LoVo (cell line): ENCODE measurements around the gene C17orf50.
A peak's percentile ranks its signal among the peaks of the same experiment; 100 is the strongest.
"Not testable (repeated sequence)": the region's sequence is repeated elsewhere in the genome, so short reads cannot be mapped to it uniquely, and the experiment has no call there.

Experiments used
- DNase-seq: peaks from one replicate; pipeline ENCODE4 v3.0.0-alpha.2; 2016; ENCODE audit warnings: low spot score

The C17orf50 gene

DNA sequence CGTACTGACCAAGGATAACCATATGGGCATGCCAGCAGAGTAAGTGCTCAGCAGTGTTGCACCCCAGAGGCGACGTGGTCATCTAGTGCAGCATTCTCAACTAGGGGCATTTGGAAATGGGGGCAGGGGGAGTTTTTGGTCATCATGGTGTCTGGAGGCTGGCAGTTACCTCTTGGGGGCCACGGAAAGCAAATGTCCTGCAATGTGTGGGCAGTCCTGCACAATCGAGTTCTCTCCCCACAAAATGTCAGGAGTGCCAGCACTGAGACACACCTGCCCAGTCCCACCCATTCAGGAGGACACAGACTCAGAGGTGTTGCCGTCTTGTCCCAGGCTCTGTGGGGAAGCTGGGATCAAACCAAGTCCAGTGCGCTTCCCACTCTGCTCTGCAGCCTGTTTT is 26.3 kb upstream of the C17orf50 start:
- no peak for DNase-seq

GRCh38 chr17:35735036-35735805 is 25.5 kb upstream of the C17orf50 start:
- DNase-seq, result no peak

GRCh38 chr17:35736236-35736635 is 24.5 kb upstream of the C17orf50 start:
- DNase-seq, result no peak

- DNase-seq, result no peak
Measured at GRCh38 chr17:35738519-35739133, 22.1 kb upstream of the C17orf50 start.

DNA sequence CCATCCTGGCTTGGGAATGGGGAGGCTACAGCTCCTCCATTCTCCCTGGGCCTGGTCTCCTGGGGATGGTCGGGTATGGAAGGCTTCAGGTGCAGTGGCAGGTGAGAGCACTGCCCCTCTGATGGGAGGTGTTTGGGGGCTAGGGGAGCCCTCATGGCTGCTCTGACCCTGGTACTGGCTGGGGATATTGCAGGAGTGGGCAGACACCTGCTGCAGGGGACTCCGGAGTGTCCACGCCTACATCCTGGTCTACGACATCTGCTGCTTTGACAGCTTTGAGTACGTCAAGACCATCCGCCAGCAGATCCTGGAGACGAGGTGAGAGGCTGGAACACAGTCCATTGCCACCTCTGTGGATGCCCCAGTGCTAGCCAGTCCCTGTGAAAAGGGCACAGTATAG is 20.5 kb upstream of the C17orf50 start:
- DNase-seq, result no peak

- DNase-seq, result no peak
Measured at GRCh38 chr17:35740997-35741931, 19.4 kb upstream of the C17orf50 start.

DNA sequence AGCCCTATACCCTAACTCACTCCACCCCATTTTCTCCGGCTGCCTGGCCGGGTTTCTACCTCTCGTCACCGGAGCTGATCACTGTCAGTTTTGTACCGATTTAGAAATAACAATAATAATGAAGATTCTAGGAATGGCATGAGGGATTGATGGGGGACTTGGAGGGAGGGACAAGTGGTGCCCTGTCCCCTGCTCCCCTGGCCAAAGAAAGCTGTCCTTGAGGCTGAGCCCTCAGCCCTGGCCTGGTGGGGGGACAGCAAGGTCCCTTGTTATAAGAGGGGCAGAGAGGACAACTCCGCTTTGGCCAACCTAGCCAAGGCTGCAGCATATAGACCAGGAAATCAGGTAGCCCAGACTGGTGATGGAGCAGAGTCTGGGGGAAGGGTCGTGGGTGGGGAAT is 18.2 kb upstream of the C17orf50 start:
- DNase-seq, result no peak

DNA sequence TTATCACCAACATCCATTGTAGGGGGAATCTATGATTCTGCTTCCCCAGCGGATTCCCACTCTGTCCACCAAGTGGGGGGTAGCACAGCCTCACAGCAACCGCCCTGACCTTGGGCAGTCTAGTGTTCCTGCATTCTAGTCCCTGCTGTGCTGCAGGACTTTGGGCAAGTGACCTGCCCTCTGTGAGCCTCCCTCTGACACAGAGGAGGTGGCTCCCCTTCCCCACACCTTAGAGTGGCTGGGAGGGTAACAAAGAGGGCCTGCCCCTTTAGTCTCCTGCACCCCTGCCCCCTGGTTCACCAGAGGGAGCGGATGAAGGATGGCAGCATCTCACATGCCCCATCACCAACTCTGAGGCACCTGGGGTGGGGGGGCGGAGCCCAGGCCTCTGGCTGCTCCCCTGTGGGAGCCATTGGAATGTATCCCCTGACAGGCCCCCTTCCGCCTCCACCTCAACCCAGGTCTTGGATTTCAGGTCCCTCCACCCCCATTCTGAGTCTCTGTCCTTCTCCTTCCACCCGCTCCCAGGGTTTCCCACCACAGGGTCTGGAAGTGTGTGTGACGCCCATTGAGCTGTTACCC is 17.7 kb upstream of the C17orf50 start:
- no peak for DNase-seq

GRCh38 chr17:35743626-35744328 is 16.9 kb upstream of the C17orf50 start:
- DNase-seq, result peak; percentile 15

DNA sequence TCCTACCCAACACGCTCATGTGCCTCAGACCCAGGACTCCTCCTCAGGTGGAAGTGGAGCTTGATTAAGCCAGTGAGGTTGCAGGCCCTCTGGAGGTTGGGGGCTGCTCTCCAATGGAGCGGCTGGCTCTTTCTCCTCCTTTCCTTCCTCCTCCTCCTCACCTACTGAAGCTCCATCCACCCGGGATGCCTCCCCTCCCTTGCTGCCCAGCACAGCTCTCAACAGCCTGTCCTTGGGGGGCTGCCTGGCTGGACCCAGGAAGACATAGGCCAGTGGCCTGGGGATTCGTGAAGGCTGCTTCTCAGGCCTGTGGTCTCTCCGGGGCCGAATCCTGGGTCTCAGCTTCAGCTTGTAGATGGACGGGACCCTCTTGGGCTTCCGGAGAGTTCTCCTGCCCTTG is 15.9 kb upstream of the C17orf50 start:
- DNase-seq, result no peak

DNA sequence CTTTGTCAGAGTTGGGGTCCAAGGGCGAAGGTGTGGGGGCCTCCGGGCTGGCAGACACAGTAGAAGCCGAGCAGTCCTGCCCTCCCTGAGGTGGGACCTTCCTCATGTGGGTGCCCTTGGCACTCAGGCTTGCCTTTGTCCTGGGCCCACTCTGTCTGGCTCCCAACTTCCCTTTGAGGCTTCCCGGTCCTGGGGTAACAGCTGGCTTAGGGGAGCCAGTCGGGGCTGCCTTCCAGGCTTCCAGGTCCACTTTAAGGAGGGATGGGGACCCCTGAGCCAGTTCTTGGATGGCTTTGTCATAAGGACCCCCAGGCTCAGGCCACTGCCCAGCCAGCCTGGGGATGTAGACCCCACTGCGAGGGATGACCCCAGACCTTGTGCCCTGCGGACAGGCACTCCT is 15.4 kb upstream of the C17orf50 start:
- DNase-seq, result no peak

DNA sequence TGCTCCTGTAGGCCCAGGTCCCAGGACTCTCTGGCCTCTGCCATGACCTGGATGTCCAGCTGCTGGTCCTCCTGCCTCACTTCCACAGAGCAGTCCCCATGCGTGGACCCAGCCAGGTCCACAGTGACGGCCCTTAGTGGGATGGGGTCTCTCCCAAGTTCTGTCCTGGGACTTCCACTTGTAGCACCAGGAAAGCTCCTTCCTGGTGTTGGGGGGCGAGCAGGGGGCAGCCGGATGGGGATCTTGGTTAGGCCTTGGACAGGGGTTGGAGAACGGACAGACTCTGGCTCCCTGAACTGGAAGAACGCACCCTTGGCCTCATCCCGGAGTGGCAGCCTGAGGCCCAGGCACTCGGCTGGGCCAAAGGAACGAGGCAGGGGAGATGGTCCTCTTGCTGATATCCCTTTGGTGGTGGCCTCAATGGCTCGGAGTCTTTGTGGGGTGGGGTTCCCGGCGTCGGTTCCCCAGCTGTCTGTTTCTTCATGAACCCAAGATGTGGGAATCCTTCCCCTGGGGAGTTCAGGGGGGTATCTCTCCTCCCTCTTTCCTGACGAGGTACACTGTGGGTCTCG is 14.9 kb upstream of the C17orf50 start:
- DNase-seq, result no peak

DNA sequence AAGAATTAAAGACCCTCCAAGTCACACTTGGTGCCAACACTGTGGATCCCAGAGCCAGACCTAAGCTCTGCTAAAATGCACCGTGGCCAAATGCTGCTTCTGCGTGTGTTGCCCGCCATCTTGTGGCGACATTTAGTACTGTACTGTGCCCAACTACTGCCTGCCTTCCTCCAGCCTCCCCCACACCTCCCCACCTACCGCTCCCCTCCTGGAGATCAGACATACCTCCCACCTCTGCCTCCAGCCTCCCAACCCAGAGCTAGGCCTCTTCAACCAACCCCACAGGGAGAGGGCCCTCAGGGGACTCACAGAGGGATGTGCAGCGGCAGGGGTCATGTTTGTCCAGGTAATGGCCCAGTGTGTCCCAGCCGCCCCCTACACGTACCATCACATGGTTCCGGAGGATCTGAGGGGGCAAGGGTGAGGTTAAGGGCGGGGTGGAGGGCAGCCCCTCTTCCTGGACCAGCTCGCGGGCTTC is 13.1 kb upstream of the C17orf50 start:
- DNase-seq, result peak; percentile 64

DNA sequence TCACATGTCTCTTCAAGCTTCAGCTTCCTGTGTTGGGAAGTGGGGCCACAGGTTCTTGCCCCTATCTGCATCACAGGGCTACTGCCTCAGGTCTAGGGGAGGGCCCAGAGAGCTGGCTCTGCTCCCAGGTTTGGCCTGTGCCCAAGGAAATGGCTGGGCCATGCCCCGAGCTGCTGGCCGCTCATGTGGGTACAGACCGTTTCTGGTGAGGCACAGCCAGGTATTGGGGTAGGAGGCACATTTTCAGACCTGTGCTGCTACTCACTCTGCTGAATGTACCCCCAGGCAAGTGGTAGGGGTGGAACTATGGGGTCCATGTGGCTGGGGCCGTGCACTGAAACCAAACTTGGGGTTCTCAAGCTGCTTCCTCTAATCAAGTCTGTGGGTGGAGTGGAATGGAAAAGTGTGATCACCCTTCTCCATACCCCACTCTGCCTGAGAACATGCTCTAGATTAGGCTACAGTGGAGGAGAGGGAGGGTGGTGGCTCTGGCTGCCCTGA is 12.3 kb upstream of the C17orf50 start:
- DNase-seq, result no peak

- no peak for DNase-seq
Measured at GRCh38 chr17:35748979-35749378, 11.7 kb upstream of the C17orf50 start.

- DNase-seq, result no peak
Measured at GRCh38 chr17:35749560-35750412, 10.9 kb upstream of the C17orf50 start.

GRCh38 chr17:35750526-35751395 is 9.9 kb upstream of the C17orf50 start:
- no peak for DNase-seq

DNA sequence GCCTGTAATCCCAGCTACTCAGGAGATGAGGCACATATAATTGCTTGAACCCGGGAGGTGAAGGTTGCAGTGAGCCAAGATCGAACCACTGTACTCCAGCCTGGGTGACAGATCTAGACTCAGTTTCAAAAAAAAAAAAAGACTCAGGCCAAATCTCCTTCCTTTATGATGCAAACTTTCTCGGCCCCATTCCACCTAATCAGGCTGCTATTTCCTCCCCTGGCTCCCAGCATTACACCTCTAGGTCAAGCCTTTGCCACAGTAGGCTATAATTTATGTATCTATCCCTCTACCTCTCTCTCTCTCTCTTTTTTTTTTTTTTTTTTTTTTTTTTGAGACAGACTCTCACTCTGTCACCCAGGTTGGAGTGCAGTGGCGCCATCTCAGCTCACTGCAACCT is 9.1 kb upstream of the C17orf50 start:
- DNase-seq, result not testable (repeated sequence)

- no peak for DNase-seq
Measured at GRCh38 chr17:35752471-35752870, 8.2 kb upstream of the C17orf50 start.
